H1 (cell line): ENCODE results near the gene GNA12. TPM values are rescaled to one million over a fixed set of nuclear protein-coding genes. Genes with fewer than 3 reads are reported as not detected.

Source experiments
- PHF8 ChIP-seq: fragments of 200-600 bp; sonication (generic); conservative IDR thresholded peaks from 2 replicates; pipeline ENCODE4 v1.7.1; 2012; ENCODE audit warnings: low read depth, mild to moderate bottlenecking, inconsistent platforms, low read length, moderate library complexity
- polyA plus RNA-seq, 7 experiments: library from polyadenylated mRNA; depleted of rRNA in 3 of 7; stranded (reverse) in 5 of 7; unstranded in 2 of 7; fragments of >200 nt in 5 of 7; fragments of 200-250 nt in 2 of 7; gene quantifications; 1 replicate in 5 of 7; 2 replicates in 1 of 7; 4 replicates in 1 of 7; pipeline versions ENCODE4 v1.2.1 to v1.2.3, GENCODE V29; 2011 to 2013; ENCODE audit warnings: missing spikeins in 2 of 7, mixed read lengths in 2 of 7
- total RNA-seq: library from RNA; stranded (reverse); fragmentation: NEBNext Ultra II Directional; extraction: Animal tissue kit (Norgen Biotek cat#: 25700); gene quantifications from 2 replicates; pipeline ENCODE4 v1.2.1, GENCODE V29; 2021

The GNA12 gene
- total and polyA plus RNA-seq, 2 of the 8 experiments (the other 6 are each of a cell fraction or from before 2014, with no cell fraction given) = 96.5 to 109 TPM

DNA sequence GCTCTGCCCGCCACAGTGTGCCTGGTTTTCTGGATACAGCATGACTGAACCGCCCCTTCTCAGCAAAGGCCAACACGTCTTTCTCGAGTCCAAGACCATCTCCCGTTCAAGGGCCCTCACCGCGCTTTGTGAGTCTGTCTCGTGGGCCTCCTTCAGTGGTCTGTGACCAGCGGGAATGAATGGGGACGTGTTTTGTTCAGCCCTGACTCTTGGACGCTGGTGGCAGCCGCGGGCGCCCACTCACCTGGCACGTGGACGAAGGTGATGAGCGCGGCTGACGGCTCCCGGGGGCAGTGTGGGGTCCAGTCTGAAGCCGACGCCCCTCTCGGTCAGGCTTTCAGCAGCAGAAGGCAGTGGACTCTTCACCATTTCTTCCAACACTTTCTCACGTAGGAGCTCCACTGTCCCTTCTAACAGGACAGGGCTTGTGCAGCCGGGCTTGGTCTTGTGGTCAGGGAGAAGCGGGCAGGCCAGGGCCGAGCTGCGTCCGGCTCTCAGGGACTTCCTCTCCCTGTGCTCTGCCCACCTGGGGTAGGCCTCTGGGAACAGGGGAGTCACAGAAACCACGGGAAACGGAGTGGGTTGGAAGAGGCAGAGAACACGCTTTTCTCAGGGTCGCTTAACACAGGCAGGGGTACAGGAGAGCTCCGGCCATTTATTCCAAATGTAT, 125.7 kb downstream of the GNA12 start (continued):
- TF ChIP-seq PHF8 = no peak
